Endothelial cell of umbilical vein (primary cell): ENCODE data around the gene TRAF3IP1. TPM values are rescaled to one million over a fixed set of nuclear protein-coding genes. Genes with fewer than 3 reads are reported as not detected.

Experiments
- BruUV-seq: library from RNA; stranded (reverse); fragments of 400-500 nt; replicated peaks from 2 replicates; lab custom pipeline; 2021; lab: Mats Ljungman, UMichigan
- CTCF ChIA-PET: fragments of 300-600, 350-600 bp; sonication (Branson Sonifier 250); formaldehyde crosslinking; loops from one replicate; lab custom pipeline; 2021; ENCODE audit warnings: antibody characterized with exemption, inconsistent platforms; lab: Charles Lee
- POLR2A ChIA-PET: fragments of 300-600, 350-600 bp; sonication (Branson Sonifier 250); formaldehyde crosslinking; loops from one replicate; lab custom pipeline; 2021; ENCODE audit warnings: antibody characterized with exemption, inconsistent platforms; lab: Charles Lee
- DNase-seq: peaks from one replicate; pipeline ENCODE4 v3.0.0-alpha.2; 2011; ENCODE audit warnings: low read depth, low spot score
- FAIRE-seq: peaks from 2 replicates; lab custom pipeline; 2011; peaks lifted over from hg19 to GRCh38; lab: Jason Lieb, UNC
- H2AFZ ChIP-seq: 2 replicates; pipeline ENCODE4 v1.6.0; 2012; ENCODE audit warnings: low read depth, low read length, control low read depth, inconsistent platforms
- H3K27ac ChIP-seq: 2 replicates; pipeline ENCODE4 v1.5.1; 2011; ENCODE audit warnings: low read depth, mild to moderate bottlenecking, control low read depth, low read length, moderate library complexity; ENCODE audit not compliant: insufficient read depth
- H3K27me3 ChIP-seq, 2 experiments: 2 replicates each; pipeline versions ENCODE4 v1.6.0 to v1.6.1; 2011; ENCODE audit warnings: low read length in 2 of 2, mixed read lengths in 1 of 2; ENCODE audit not compliant: control insufficient read depth in 2 of 2, insufficient read depth in 2 of 2
- H3K36me3 ChIP-seq, 2 experiments: 2 replicates in 1 of 2; 3 replicates in 1 of 2; pipeline ENCODE4 v1.5.1; 2011; ENCODE audit warnings: low read length in 2 of 2, mild to moderate bottlenecking in 1 of 2, moderate library complexity in 1 of 2; ENCODE audit not compliant: control insufficient read depth in 2 of 2, insufficient read depth in 2 of 2; ENCODE audit errors: extremely low read depth in 1 of 2
- H3K4me1 ChIP-seq: 3 replicates; pipeline ENCODE4 v1.5.1; 2011; ENCODE audit warnings: mild to moderate bottlenecking, low read length; ENCODE audit not compliant: control insufficient read depth, insufficient read depth; ENCODE audit errors: extremely low read depth
- H3K4me2 ChIP-seq: 2 replicates; pipeline ENCODE4 v1.6.1; 2011; ENCODE audit warnings: low read length, control low read depth, mixed read lengths; ENCODE audit not compliant: insufficient read depth
- H3K4me3 ChIP-seq, 3 experiments: fragments of 200-600 bp in 1 of 3; sonication (generic), shearing (Covaris generic) in 1 of 3; replicated peaks in 1 of 3; 2 replicates each; pipeline ENCODE4 v1.5.1; 2011 to 2016; ENCODE audit warnings: control low read depth in 3 of 3, low read length in 3 of 3, mild to moderate bottlenecking in 2 of 3, inconsistent platforms in 1 of 3, low read depth in 1 of 3, moderate library complexity in 1 of 3; ENCODE audit not compliant: insufficient read depth in 1 of 3
- H3K79me2 ChIP-seq: 2 replicates; pipeline ENCODE4 v1.6.0; 2012; ENCODE audit warnings: low read length, inconsistent platforms; ENCODE audit not compliant: control insufficient read depth, insufficient read depth
- H3K9ac ChIP-seq: replicated peaks from 2 replicates; pipeline ENCODE3; 2011; ENCODE audit warnings: low read length, control low read depth; ENCODE audit not compliant: insufficient read depth; ENCODE audit errors: extremely low read depth
- H3K9me1 ChIP-seq: replicated peaks from 3 replicates; pipeline ENCODE4 v1.6.0; 2011; ENCODE audit warnings: mild to moderate bottlenecking, low read length; ENCODE audit not compliant: control insufficient read depth, insufficient read depth; ENCODE audit errors: extremely low read depth
- H3K9me3 ChIP-seq: replicated peaks from 2 replicates; pipeline ENCODE4 v1.5.1; 2012; ENCODE audit warnings: low read length, inconsistent platforms; ENCODE audit not compliant: control insufficient read depth, insufficient read depth
- H4K20me1 ChIP-seq: replicated peaks from 2 replicates; pipeline ENCODE3; 2011; ENCODE audit warnings: mild to moderate bottlenecking, low read length; ENCODE audit not compliant: control insufficient read depth, insufficient read depth; ENCODE audit errors: extremely low read depth
- CTCF ChIP-seq, 2 donors: IDR thresholded peaks; 1 replicate in 1 of 2; 2 replicates in 1 of 2; pipeline ENCODE4 v1.5.1; 2011; ENCODE audit warnings: low read length in 2 of 2, mild to moderate bottlenecking in 2 of 2, moderate library complexity in 2 of 2, control low read depth in 1 of 2, inconsistent platforms in 1 of 2, low read depth in 1 of 2; ENCODE audit not compliant: insufficient read depth in 1 of 2; ENCODE audit errors: extremely low read depth in 1 of 2
- EZH2 ChIP-seq: IDR thresholded peaks from 2 replicates; pipeline ENCODE4 v1.6.1; 2012; ENCODE audit warnings: borderline replicate concordance, low read depth, mild to moderate bottlenecking, moderate library complexity, low read length, inconsistent platforms; ENCODE audit not compliant: severe bottlenecking
- FOS ChIP-seq: IDR thresholded peaks from 2 replicates; pipeline ENCODE4 v1.6.1; 2011; ENCODE audit warnings: mild to moderate bottlenecking, low read length, moderate library complexity, borderline replicate concordance; ENCODE audit not compliant: insufficient read depth
- GATA2 ChIP-seq: IDR thresholded peaks from 2 replicates; pipeline ENCODE4 v1.7.0; 2011; ENCODE audit warnings: low read depth, mild to moderate bottlenecking, moderate library complexity, mixed read lengths, low read length; ENCODE audit not compliant: insufficient read length, insufficient read depth
- JUN ChIP-seq: IDR thresholded peaks from 2 replicates; pipeline ENCODE4 v1.6.1; 2011; ENCODE audit warnings: borderline replicate concordance, low read depth; ENCODE audit not compliant: insufficient read length, insufficient read depth
- MAX ChIP-seq: IDR thresholded peaks from 2 replicates; pipeline ENCODE4 v1.6.1; 2011; ENCODE audit not compliant: insufficient read depth, insufficient read length
- MYC ChIP-seq: IDR thresholded peaks from one replicate; pipeline ENCODE4 v1.6.1; 2011; ENCODE audit warnings: mild to moderate bottlenecking, low read depth, low read length
- POLR2A ChIP-seq: IDR thresholded peaks from 2 replicates; pipeline ENCODE4 v1.6.1; 2012; ENCODE audit warnings: low read depth, mild to moderate bottlenecking, control low read depth, low read length
- POLR2AphosphoS5 ChIP-seq: IDR thresholded peaks from 2 replicates; pipeline ENCODE4 v1.6.1; 2012; ENCODE audit warnings: low read depth, mild to moderate bottlenecking, control low read depth, low read length, moderate library complexity; ENCODE audit not compliant: insufficient read depth
- dilution Hi-C: fragments of 300-500 bp; cut with MboI; formaldehyde crosslinking; loops from one replicate; pipeline ENCODE4 v1.15.0; 2019; ENCODE audit warnings: low sequenced_read_pairs; ENCODE audit not compliant: extremely low pct_ligation_motif_present
- intact Hi-C: fragments of 100-400 bp; cut with micrococcal nuclease; formaldehyde crosslinking; loops from one replicate; pipeline ENCODE4 v1.10.0; 2022
- polyA plus RNA-seq, 4 experiments: library from polyadenylated mRNA; depleted of rRNA in 3 of 4; stranded (reverse) in 3 of 4; unstranded in 1 of 4; fragments of >200 nt; gene quantifications; 2 replicates each; pipeline versions ENCODE4 v1.2.1 to v1.2.3, GENCODE V29; 2011 to 2012; ENCODE audit warnings: missing spikeins in 1 of 4
- total RNA-seq: library from RNA; stranded (reverse); gene quantifications from 2 replicates; pipeline ENCODE4 v1.2.3, GENCODE V29; 2021

The TRAF3IP1 gene
- total and polyA plus RNA-seq, 2 donors (not counting 3 experiments of a cell fraction or from before 2014, with no cell fraction given) = 3.4 to 15.9 TPM

DNA sequence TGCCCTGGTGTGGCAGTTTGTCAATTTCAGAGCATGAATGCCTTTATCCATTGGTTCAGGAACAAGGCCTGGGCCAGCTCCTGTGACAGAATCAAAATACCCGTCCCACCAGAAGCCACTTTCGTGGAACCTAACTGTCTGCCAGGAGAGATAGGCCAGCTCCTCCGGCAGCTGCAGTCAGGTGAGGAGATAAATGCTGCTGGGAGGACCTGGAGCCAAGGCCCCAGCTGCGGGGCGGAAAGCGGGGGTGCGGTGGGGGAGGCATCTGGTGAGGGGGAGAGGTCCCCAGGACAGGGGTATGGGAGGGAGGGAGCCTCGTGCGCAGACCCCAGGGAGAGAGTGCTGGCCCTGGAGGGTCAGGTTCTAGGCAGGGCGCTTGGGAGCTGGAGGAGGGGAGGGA lies 102.0 kb downstream of the TRAF3IP1 start:
- H3K27ac ChIP-seq = no peak overlapping the region
- FAIRE-seq = no peak
- dilution Hi-C loops = no loop called here
- no peaks in the 10 kb centered on the region for H3K36me3 ChIP-seq
- peaks cover 14% of the 10 kb centered on the region for H3K4me1 ChIP-seq
- no peak overlapping the region for H2AFZ ChIP-seq
- no peak for DNase-seq
- no peaks in the 10 kb centered on the region for H3K27me3 ChIP-seq
- intact Hi-C loops = loop anchor here (10.0 kb wide), 1 partner anchor 167 kb away; no protein-coding TSS in a partner anchor
- no peak overlapping the region for H3K9ac ChIP-seq
- H3K79me2 ChIP-seq = peaks cover 1% of the 10 kb centered on the region
- H3K4me3 ChIP-seq = no peak overlapping the region
- no peak overlapping the region for H3K4me2 ChIP-seq
- no peaks in the 10 kb centered on the region for H3K9me1 ChIP-seq
- BruUV-seq = no TSS peak
- H3K9me3 ChIP-seq = no peaks in the 10 kb centered on the region
- no peaks in the 10 kb centered on the region for H4K20me1 ChIP-seq
- TF ChIP-seq GATA2 (no peak), JUN (no peak), MYC (no peak), POLR2AphosphoS5 (no peak), EZH2 (no peak), POLR2A (no peak), MAX (no peak), CTCF (IDR thresholded peaks at IDR 0.05; ENCODE audit: extremely low read depth in 1 of 2, insufficient read depth in 1 of 2, low read depth in 1 of 2, low read length in 2 of 2) (no peak), FOS (no peak)
- POLR2A ChIA-PET = no interaction called here
- CTCF ChIA-PET = interaction anchor here (1.9 kb wide), 1 partner anchor 52 kb away, joined by 3 read pairs; no protein-coding TSS in a partner anchor
